Measurements from ENCODE around the gene DYRK1A. TPM values are rescaled to one million over a fixed set of nuclear protein-coding genes. Genes with fewer than 3 reads are reported as not detected.

The DYRK1A gene
- total and polyA plus RNA-seq, 2 donors from 2014 or later, result 14.5 to 78.0 TPM

- no peak for FAIRE-seq
- no peaks in the 10 kb centered on the region for H3K27me3 ChIP-seq (ENCODE audit: control insufficient read depth, insufficient read depth, low read length)
- DNase-seq, result peak; percentile 93 to 99 (median 97)
Observed at GRCh38 chr21:37563641-37564340, 197.2 kb downstream of the DYRK1A start.

GRCh38 chr21:37564341-37564923 is 197.9 kb downstream of the DYRK1A start:
- no peak for FAIRE-seq
- no peaks in the 10 kb centered on the region for H3K27me3 ChIP-seq (ENCODE audit: control insufficient read depth, insufficient read depth, low read length)

More at GRCh38 chr21:37563641-37564340, 197.2 kb downstream of the DYRK1A start:
- TF ChIP-seq, protein P1, sequence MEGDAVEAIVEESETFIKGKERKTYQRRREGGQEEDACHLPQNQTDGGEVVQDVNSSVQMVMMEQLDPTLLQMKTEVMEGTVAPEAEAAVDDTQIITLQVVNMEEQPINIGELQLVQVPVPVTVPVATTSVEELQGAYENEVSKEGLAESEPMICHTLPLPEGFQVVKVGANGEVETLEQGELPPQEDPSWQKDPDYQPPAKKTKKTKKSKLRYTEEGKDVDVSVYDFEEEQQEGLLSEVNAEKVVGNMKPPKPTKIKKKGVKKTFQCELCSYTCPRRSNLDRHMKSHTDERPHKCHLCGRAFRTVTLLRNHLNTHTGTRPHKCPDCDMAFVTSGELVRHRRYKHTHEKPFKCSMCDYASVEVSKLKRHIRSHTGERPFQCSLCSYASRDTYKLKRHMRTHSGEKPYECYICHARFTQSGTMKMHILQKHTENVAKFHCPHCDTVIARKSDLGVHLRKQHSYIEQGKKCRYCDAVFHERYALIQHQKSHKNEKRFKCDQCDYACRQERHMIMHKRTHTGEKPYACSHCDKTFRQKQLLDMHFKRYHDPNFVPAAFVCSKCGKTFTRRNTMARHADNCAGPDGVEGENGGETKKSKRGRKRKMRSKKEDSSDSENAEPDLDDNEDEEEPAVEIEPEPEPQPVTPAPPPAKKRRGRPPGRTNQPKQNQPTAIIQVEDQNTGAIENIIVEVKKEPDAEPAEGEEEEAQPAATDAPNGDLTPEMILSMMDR (IDR thresholded peaks at IDR 0.05; ENCODE audit: borderline replicate concordance, extremely low read depth, insufficient read depth), result peak; percentile 52
- H3K9ac ChIP-seq (ENCODE audit: low read length in 3 of 3), result peak overlapping the region; percentile 40 to 78 (median 74)
- H3K9me3 ChIP-seq (ENCODE audit: control insufficient read depth in 2 of 3, insufficient read depth in 1 of 3, low read length in 3 of 3), result no peaks in the 10 kb centered on the region
- H3K4me1 ChIP-seq (ENCODE audit: control insufficient read depth in 2 of 3, insufficient read depth in 2 of 3, low read depth in 1 of 3, low read length in 3 of 3), result peaks cover 0 to 11% (median 0%) of the 10 kb centered on the region in 3 donors
- H3K4me3 ChIP-seq (ENCODE audit: low read length in 3 of 3), result peak overlapping the region; percentile 71 to 84 (median 83)
- H3K27ac ChIP-seq (ENCODE audit: low read depth in 2 of 2, low read length in 2 of 2), result peak overlapping the region; percentile 87 to 93
- no peaks in the 10 kb centered on the region for H3K36me3 ChIP-seq (ENCODE audit: control insufficient read depth in 2 of 3, insufficient read depth in 3 of 3, low read length in 3 of 3)
- intact Hi-C loops (cut with DNase I), result no loop called here

GRCh38 chr21:37564924-37565529 is 198.5 kb downstream of the DYRK1A start:
- H3K27me3 ChIP-seq (ENCODE audit: control insufficient read depth, insufficient read depth, low read length), result no peaks in the 10 kb centered on the region
- TF ChIP-seq, protein P1 (IDR thresholded peaks at IDR 0.05; ENCODE audit: borderline replicate concordance, extremely low read depth, insufficient read depth), result no peak
- H3K9ac ChIP-seq (ENCODE audit: low read length in 3 of 3), result peak overlapping the region in 1 of 3 donors; percentile 21

More at GRCh38 chr21:37564341-37564923, 197.9 kb downstream of the DYRK1A start:
- no peaks in the 10 kb centered on the region for H3K9me3 ChIP-seq (ENCODE audit: control insufficient read depth in 2 of 3, insufficient read depth in 1 of 3, low read length in 3 of 3)
- H3K4me3 ChIP-seq (ENCODE audit: low read length in 3 of 3), result peak overlapping the region; percentile 71 to 84 (median 83)
- intact Hi-C loops (cut with DNase I), result no loop called here
- TF ChIP-seq, protein P1 (IDR thresholded peaks at IDR 0.05; ENCODE audit: borderline replicate concordance, extremely low read depth, insufficient read depth), result no peak
- peaks cover 0 to 11% (median 0%) of the 10 kb centered on the region in 3 donors for H3K4me1 ChIP-seq (ENCODE audit: control insufficient read depth in 2 of 3, insufficient read depth in 2 of 3, low read depth in 1 of 3, low read length in 3 of 3)
- peak in 3 of 5 donors; percentile 39 to 93 (median 61) for DNase-seq
- peak overlapping the region in 2 of 3 donors; percentile 32 to 78 for H3K9ac ChIP-seq (ENCODE audit: low read length in 3 of 3)
- H3K27ac ChIP-seq (ENCODE audit: low read depth in 2 of 2, low read length in 2 of 2), result peak overlapping the region; percentile 87 to 93
- H3K36me3 ChIP-seq (ENCODE audit: control insufficient read depth in 2 of 3, insufficient read depth in 3 of 3, low read length in 3 of 3), result no peaks in the 10 kb centered on the region

More at GRCh38 chr21:37564924-37565529, 198.5 kb downstream of the DYRK1A start:
- no peaks in the 10 kb centered on the region for H3K36me3 ChIP-seq (ENCODE audit: control insufficient read depth in 2 of 3, insufficient read depth in 3 of 3, low read length in 3 of 3)
- intact Hi-C loops (cut with DNase I), result no loop called here
- no peak for FAIRE-seq
- H3K4me1 ChIP-seq (ENCODE audit: control insufficient read depth in 2 of 3, insufficient read depth in 2 of 3, low read depth in 1 of 3, low read length in 3 of 3), result peaks cover 0 to 11% (median 0%) of the 10 kb centered on the region in 3 donors
- H3K4me3 ChIP-seq (ENCODE audit: low read length in 3 of 3), result peak overlapping the region in 1 of 3 donors; percentile 83
- DNase-seq, result no peak
- no peaks in the 10 kb centered on the region for H3K9me3 ChIP-seq (ENCODE audit: control insufficient read depth in 2 of 3, insufficient read depth in 1 of 3, low read length in 3 of 3)
- no peak overlapping the region for H3K27ac ChIP-seq (ENCODE audit: low read depth in 2 of 2, low read length in 2 of 2)

Measured in kidney (tissue), 14 donors.